B cell (primary cell): ENCODE data around the gene TNFRSF25. TPM values are rescaled to one million over a fixed set of nuclear protein-coding genes. Genes with fewer than 3 reads are reported as not detected.

Experiments used
- ATAC-seq: fragments of 200-7000 bp; cut with Tn5 transposase; one replicate; pipeline ENCODE4 v1.10.0; 2021; ENCODE audit warnings: low read depth, mild to moderate bottlenecking, moderate number of reproducible peaks, moderate library complexity
- CTCF ChIA-PET: fragments of 350-600 bp; sonication (Branson Sonifier 250); formaldehyde crosslinking; loops from one replicate; lab custom pipeline; 2021; ENCODE audit warnings: antibody characterized with exemption, inconsistent platforms; lab: Charles Lee
- POLR2A ChIA-PET: fragments of 350-600 bp; sonication (Branson Sonifier 250); formaldehyde crosslinking; loops from one replicate; lab custom pipeline; 2021; ENCODE audit warnings: antibody characterized with exemption; lab: Charles Lee
- DNase-seq: peaks from one replicate; pipeline ENCODE4 v3.0.0; 2013
- H2AFZ ChIP-seq: 2 replicates; pipeline ENCODE4 v1.6.1; 2012; ENCODE audit warnings: mild to moderate bottlenecking, low read depth, low read length; ENCODE audit not compliant: insufficient read depth, poor library complexity, severe bottlenecking
- H3K27ac ChIP-seq, 2 donors: 1 replicate in 1 of 2; 2 replicates in 1 of 2; pipeline ENCODE4 v1.5.1; 2012 to 2013; ENCODE audit warnings: low read length in 2 of 2, mild to moderate bottlenecking in 2 of 2, moderate library complexity in 1 of 2
- H3K27me3 ChIP-seq, 4 experiments: fragments of 200-600 bp in 1 of 4; sonication (generic) in 1 of 4; replicated peaks in 1 of 4; 1 replicate in 2 of 4; 2 replicates in 2 of 4; pipeline versions ENCODE4 v1.6.1 to v1.7.0; 2013 to 2016; ENCODE audit warnings: low read length in 3 of 4, mild to moderate bottlenecking in 2 of 4, mixed read lengths in 1 of 4, moderate library complexity in 1 of 4; ENCODE audit not compliant: insufficient read depth in 4 of 4, control insufficient read depth in 3 of 4; ENCODE audit errors: control extremely low read depth in 1 of 4
- H3K36me3 ChIP-seq, 2 experiments: replicated peaks in 1 of 2; 1 replicate in 1 of 2; 2 replicates in 1 of 2; pipeline versions ENCODE4 v1.6.1 to v1.7.1; 2013; ENCODE audit warnings: low read length in 1 of 2; ENCODE audit not compliant: insufficient read depth in 2 of 2, control insufficient read depth in 1 of 2; ENCODE audit errors: control extremely low read depth in 1 of 2, extremely low read depth in 1 of 2
- H3K4me1 ChIP-seq, 2 donors: fragments of 200-600 bp in 1 of 2; sonication (generic) in 1 of 2; 1 replicate in 1 of 2; 2 replicates in 1 of 2; pipeline versions ENCODE4 v1.5.1 to v1.6.1; 2013 to 2017; ENCODE audit warnings: low read length in 2 of 2; ENCODE audit not compliant: control insufficient read depth in 2 of 2, insufficient read depth in 2 of 2
- H3K4me2 ChIP-seq: replicated peaks from 2 replicates; pipeline ENCODE3; 2012; ENCODE audit warnings: mild to moderate bottlenecking, low read depth, low read length; ENCODE audit not compliant: poor library complexity, severe bottlenecking
- H3K4me3 ChIP-seq, 5 experiments: fragments of 200-600 bp in 1 of 5; sonication (generic) in 1 of 5; 1 replicate in 3 of 5; 2 replicates in 2 of 5; pipeline versions ENCODE4 v1.5.1 to v1.7.0; 2011 to 2016; ENCODE audit warnings: low read length in 4 of 5, mild to moderate bottlenecking in 4 of 5, low read depth in 2 of 5, control low read depth in 1 of 5, moderate library complexity in 1 of 5; ENCODE audit not compliant: insufficient read depth in 1 of 5; ENCODE audit errors: control extremely low read depth in 1 of 5, extremely low read depth in 1 of 5
- H3K79me2 ChIP-seq: fragments of 200-600 bp; sonication (generic); one replicate; pipeline ENCODE4 v1.6.0; 2016; ENCODE audit warnings: low read length; ENCODE audit not compliant: control insufficient read depth, insufficient read depth
- H3K9ac ChIP-seq: fragments of 200-600 bp; sonication (generic); 2 replicates; pipeline ENCODE4 v1.6.1; 2017; ENCODE audit warnings: mild to moderate bottlenecking, low read length, moderate library complexity
- H3K9me3 ChIP-seq, 3 donors: one replicate each; pipeline versions ENCODE4 v1.6.1 to v1.7.1; 2013; ENCODE audit warnings: low read length in 2 of 3; ENCODE audit not compliant: control insufficient read depth in 2 of 3, insufficient read depth in 1 of 3; ENCODE audit errors: control extremely low read depth in 1 of 3
- H4K20me1 ChIP-seq: 2 replicates; pipeline ENCODE4 v1.6.0; 2012; ENCODE audit warnings: mild to moderate bottlenecking, low read length; ENCODE audit not compliant: insufficient read depth, control insufficient read depth, poor library complexity, severe bottlenecking
- H3K27ac Mint-ChIP-seq: one replicate; pipeline ENCODE4 v1.8.0; 2021; ENCODE audit warnings: mixed read lengths
- H3K27me3 Mint-ChIP-seq: one replicate; pipeline ENCODE4 v1.8.0; 2021; ENCODE audit warnings: mixed read lengths
- H3K4me1 Mint-ChIP-seq: one replicate; pipeline ENCODE4 v1.8.0; 2021; ENCODE audit warnings: mixed read lengths
- H3K4me3 Mint-ChIP-seq: one replicate; pipeline ENCODE4 v1.8.0; 2021; ENCODE audit warnings: mixed read lengths
- H3K9me3 Mint-ChIP-seq: one replicate; pipeline ENCODE4 v1.8.0; 2022; ENCODE audit warnings: mixed read lengths; ENCODE audit not compliant: insufficient read depth
- CTCF ChIP-seq: fragments of 200-600 bp; IDR thresholded peaks from one replicate; pipeline ENCODE4 v1.8.0; 2022; ENCODE audit warnings: antibody characterized with exemption, mild to moderate bottlenecking
- EZH2 ChIP-seq: IDR thresholded peaks from 2 replicates; pipeline ENCODE4 v1.6.1; 2012; ENCODE audit warnings: borderline replicate concordance, low read depth, mild to moderate bottlenecking, moderate library complexity, low read length; ENCODE audit not compliant: insufficient read depth, poor library complexity, severe bottlenecking
- WGBS: methylation state at CpG from one replicate; pipeline ENCODE4 v1.1.5; 2013; ENCODE audit warnings: missing lambda C conversion rate; ENCODE audit not compliant: insufficient coverage; 5-methylcytosine and 5-hydroxymethylcytosine counted together
- intact Hi-C: fragments of 100-400 bp; cut with micrococcal nuclease; formaldehyde crosslinking; loops from one replicate; pipeline ENCODE4 v1.10.0; 2022
- polyA plus RNA-seq: library from polyadenylated mRNA; depleted of rRNA; stranded (reverse); fragments of >200 nt; gene quantifications from 2 replicates; pipeline ENCODE4 v1.2.3, GENCODE V29; 2012
- total RNA-seq, 2 donors: library from RNA; stranded (reverse); fragments of 120-200 nt in 1 of 2; gene quantifications; 1 replicate in 1 of 2; 2 replicates in 1 of 2; pipeline versions ENCODE4 v1.2.3 to v1.2.4, GENCODE V29; 2013 to 2022

TNFRSF25 gene
- total and polyA plus RNA-seq, 2 donors (not counting 1 experiment from before 2014, with no cell fraction given) = 2.6 to 7.1 TPM

DNA sequence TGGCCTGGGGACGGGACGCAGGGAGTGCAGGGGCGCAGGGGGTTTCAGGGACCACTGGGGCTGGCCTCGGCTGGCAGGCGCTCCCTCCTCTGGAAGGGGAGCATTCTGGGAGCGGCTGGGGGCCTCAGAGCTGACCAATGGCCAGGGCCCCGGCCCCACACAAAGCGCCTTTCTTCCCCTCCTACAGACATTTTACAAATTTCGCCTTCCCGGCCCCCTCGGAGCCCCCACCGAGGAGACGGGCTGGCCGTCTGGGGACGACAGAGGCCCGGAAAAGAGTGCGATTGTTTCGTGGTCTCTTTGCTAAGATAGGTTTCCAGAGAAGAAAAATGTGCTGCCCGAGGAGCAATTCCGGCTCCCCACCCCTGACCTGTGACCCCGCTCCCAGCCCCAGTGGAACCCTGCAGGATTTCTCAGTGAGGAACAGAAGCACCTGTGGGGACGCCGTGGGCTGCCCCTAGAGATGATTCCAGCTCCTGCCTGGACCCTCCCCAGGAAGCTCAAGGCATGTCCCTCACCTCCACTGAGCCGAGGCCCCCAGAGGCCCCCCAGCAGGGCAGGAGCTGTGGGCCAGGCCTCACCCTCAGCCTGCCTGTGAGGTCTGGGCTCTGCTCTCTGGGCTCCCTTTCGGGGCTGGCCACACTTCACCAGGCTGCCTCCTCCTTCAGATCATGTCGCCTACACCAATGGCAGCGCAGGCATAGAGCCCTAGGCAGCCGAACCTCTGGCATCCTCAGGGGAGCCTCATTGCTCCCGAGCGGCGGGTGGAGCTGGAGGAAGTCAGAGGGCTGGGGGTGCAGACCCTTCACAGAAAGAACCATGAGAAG lies 40.5 kb upstream of the TNFRSF25 start:
- no peaks in the 10 kb centered on the region for H3K9me3 Mint-ChIP-seq
- no peak overlapping the region for H2AFZ ChIP-seq
- H3K27me3 Mint-ChIP-seq = peaks cover 11% of the 10 kb centered on the region
- TF ChIP-seq CTCF (no peak), EZH2 (no peak)
- 90% methylated on average over 31 of the region's 31 CpGs for WGBS
- H3K9me3 ChIP-seq = no peaks in the 10 kb centered on the region
- no peaks in the 10 kb centered on the region for H3K79me2 ChIP-seq
- no peak overlapping the region for H3K4me2 ChIP-seq
- no peak overlapping the region for H3K27ac Mint-ChIP-seq
- DNase-seq (no peak), ATAC-seq (no peak)
- H3K27me3 ChIP-seq = peaks cover 0 to 8% (median 1%) of the 10 kb centered on the region in 4 experiments
- no peak overlapping the region for H3K4me3 Mint-ChIP-seq
- no peak overlapping the region for H3K9ac ChIP-seq
- no peaks in the 10 kb centered on the region for H3K4me1 Mint-ChIP-seq
- no peaks in the 10 kb centered on the region for H3K36me3 ChIP-seq
- peaks cover 0 to 10% of the 10 kb centered on the region in 2 donors for H3K4me1 ChIP-seq
- ChIA-PET CTCF (interaction anchor here (1.1 to 1.4 kb wide), 2 partner anchors 16 to 138 kb away, joined by 3 to 4 read pairs; no protein-coding TSS in a partner anchor), POLR2A (no interaction called here)
- H3K27ac ChIP-seq = no peak overlapping the region
- no peaks in the 10 kb centered on the region for H4K20me1 ChIP-seq
- H3K4me3 ChIP-seq = no peak overlapping the region
- intact Hi-C loops = no loop called here
